ENCODE measurements around the gene NOTCH1.

NOTCH1 gene

DNA sequence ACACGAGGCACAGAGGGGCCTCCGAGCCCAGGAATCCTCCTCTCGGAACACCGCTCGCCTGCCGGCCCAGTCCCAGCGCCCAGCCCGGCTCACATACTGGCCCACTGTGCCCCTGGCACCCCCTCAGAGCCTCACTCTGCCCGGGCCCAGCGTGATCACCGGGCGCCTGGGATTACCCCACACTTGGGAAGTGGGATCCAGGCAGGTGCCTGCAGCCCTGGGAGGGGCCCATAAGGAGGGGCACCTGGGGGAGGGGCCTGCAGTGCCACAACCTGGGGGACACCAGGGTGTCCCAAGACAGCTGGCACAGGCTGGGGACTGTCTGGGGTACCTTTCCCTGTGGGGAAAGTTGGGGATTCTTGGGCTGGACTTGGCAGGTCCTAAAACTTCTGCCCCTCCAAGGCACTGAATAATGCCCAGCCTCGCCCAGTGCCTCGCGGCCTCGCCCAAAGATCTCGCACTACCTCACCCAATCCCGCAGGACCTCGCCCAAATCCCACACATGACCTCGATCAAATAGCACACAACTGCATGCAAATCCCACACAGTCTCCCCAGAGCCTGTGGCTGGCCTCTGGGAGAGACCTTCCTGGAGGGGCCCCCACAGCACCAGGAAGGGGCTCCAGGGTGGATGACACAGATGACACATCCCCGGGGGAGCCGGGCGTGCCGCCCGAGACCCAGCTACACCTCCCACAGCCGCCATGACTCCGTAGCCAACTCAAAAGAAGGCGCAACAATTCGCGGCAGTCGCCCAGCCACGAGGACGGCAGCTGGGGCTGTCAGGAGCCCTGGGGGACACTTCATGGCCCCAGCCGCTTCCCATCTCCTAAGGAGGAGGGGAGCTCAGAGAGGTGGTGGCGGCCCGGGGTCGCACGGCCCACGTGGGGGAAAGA, 13.7 kb downstream of the NOTCH1 start:
- no peak for TF ChIP-seq ZNF8 (CRISPR knock-in tag; IDR thresholded peaks at IDR 0.05)
- TF ChIP-seq ZFP3 (CRISPR knock-in tag; IDR thresholded peaks at IDR 0.05): no peak
- no peak for TF ChIP-seq SNAI2 (CRISPR knock-in tag; IDR thresholded peaks at IDR 0.05)
- TF ChIP-seq ARNTL (CRISPR knock-in tag; IDR thresholded peaks at IDR 0.05; ENCODE audit: borderline replicate concordance, low read depth): no peak
- TF ChIP-seq ZC3H10 (CRISPR knock-in tag; IDR thresholded peaks at IDR 0.05): no peak
- no peak for TF ChIP-seq OSR1 (CRISPR knock-in tag; IDR thresholded peaks at IDR 0.05)
- TF ChIP-seq ZFP30 (CRISPR knock-in tag; IDR thresholded peaks at IDR 0.05): no peak
- TF ChIP-seq TCF4 (CRISPR knock-in tag; IDR thresholded peaks at IDR 0.05; ENCODE audit: borderline replicate concordance): no peak
- TF ChIP-seq, protein P1, sequence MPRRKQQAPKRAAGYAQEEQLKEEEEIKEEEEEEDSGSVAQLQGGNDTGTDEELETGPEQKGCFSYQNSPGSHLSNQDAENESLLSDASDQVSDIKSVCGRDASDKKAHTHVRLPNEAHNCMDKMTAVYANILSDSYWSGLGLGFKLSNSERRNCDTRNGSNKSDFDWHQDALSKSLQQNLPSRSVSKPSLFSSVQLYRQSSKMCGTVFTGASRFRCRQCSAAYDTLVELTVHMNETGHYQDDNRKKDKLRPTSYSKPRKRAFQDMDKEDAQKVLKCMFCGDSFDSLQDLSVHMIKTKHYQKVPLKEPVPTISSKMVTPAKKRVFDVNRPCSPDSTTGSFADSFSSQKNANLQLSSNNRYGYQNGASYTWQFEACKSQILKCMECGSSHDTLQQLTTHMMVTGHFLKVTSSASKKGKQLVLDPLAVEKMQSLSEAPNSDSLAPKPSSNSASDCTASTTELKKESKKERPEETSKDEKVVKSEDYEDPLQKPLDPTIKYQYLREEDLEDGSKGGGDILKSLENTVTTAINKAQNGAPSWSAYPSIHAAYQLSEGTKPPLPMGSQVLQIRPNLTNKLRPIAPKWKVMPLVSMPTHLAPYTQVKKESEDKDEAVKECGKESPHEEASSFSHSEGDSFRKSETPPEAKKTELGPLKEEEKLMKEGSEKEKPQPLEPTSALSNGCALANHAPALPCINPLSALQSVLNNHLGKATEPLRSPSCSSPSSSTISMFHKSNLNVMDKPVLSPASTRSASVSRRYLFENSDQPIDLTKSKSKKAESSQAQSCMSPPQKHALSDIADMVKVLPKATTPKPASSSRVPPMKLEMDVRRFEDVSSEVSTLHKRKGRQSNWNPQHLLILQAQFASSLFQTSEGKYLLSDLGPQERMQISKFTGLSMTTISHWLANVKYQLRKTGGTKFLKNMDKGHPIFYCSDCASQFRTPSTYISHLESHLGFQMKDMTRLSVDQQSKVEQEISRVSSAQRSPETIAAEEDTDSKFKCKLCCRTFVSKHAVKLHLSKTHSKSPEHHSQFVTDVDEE (CRISPR knock-in tag; IDR thresholded peaks at IDR 0.05): no peak
- TF ChIP-seq TOX (CRISPR knock-in tag; IDR thresholded peaks at IDR 0.05; ENCODE audit: borderline replicate concordance): no peak
- no peak for TF ChIP-seq ESRRG (CRISPR knock-in tag; IDR thresholded peaks at IDR 0.05)
- TF ChIP-seq ZNF565 (CRISPR knock-in tag; conservative IDR thresholded peaks at IDR 0.05; ENCODE audit: low read depth): no peak
- TF ChIP-seq CSDC2 (CRISPR knock-in tag; IDR thresholded peaks at IDR 0.05): no peak
- no peak for TF ChIP-seq BACH2 (CRISPR knock-in tag; IDR thresholded peaks at IDR 0.05; ENCODE audit: borderline replicate concordance)
- no peak for TF ChIP-seq ISL1 (CRISPR knock-in tag; IDR thresholded peaks at IDR 0.05)
- TF ChIP-seq GLIS3 (CRISPR knock-in tag; IDR thresholded peaks at IDR 0.05): no peak
- TF ChIP-seq ZNF70 (CRISPR knock-in tag; IDR thresholded peaks at IDR 0.05): no peak
- TF ChIP-seq, protein P2, sequence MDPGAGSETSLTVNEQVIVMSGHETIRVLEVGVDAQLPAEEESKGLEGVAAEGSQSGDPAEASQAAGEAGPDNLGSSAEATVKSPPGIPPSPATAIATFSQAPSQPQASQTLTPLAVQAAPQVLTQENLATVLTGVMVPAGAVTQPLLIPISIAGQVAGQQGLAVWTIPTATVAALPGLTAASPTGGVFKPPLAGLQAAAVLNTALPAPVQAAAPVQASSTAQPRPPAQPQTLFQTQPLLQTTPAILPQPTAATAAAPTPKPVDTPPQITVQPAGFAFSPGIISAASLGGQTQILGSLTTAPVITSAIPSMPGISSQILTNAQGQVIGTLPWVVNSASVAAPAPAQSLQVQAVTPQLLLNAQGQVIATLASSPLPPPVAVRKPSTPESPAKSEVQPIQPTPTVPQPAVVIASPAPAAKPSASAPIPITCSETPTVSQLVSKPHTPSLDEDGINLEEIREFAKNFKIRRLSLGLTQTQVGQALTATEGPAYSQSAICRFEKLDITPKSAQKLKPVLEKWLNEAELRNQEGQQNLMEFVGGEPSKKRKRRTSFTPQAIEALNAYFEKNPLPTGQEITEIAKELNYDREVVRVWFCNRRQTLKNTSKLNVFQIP (CRISPR knock-in tag; IDR thresholded peaks at IDR 0.05; ENCODE audit: borderline replicate concordance, low read depth): no peak
- TF ChIP-seq, protein P3, sequence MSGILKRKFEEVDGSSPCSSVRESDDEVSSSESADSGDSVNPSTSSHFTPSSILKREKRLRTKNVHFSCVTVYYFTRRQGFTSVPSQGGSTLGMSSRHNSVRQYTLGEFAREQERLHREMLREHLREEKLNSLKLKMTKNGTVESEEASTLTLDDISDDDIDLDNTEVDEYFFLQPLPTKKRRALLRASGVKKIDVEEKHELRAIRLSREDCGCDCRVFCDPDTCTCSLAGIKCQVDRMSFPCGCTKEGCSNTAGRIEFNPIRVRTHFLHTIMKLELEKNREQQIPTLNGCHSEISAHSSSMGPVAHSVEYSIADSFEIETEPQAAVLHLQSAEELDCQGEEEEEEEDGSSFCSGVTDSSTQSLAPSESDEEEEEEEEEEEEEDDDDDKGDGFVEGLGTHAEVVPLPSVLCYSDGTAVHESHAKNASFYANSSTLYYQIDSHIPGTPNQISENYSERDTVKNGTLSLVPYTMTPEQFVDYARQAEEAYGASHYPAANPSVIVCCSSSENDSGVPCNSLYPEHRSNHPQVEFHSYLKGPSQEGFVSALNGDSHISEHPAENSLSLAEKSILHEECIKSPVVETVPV (CRISPR knock-in tag; IDR thresholded peaks at IDR 0.05): no peak
- no peak for ATAC-seq

DNA sequence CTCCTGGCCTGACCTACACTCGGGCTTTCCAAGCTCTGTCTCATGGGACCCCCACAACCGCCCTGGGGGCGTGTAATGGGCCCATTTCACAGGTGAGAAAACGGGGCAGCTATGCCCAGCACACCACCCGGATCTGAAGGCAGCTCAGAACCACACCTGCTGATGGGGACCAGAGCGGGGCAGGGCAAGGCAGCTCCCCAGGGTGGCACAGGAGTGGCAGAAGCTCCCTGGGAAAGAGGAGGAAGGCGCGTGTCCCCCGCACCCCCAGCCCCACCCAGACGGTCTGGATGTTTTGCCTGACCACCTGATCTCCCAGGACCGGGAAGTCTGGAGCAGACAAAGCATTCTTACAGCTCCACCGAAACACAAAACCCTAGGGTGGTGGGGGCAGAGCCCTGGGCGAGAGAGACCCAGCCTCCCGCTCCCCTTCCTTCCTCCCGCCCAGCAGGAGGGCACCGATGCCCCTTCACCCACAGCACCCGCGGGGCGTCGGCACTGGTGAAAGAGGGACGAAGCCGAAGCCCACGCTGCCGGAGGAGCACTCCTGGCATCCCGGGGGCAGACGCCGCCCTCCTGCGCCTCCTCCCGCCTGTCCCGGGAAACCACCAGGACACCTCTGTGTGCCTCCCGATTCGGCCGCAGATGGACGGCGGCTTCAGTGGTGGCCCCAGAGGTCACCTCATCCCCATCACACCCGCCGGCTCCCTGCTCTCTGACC, 14.5 kb downstream of the NOTCH1 start:
- no peak for ATAC-seq
- TF ChIP-seq GLIS3 (CRISPR knock-in tag; IDR thresholded peaks at IDR 0.05) (no peak), ZC3H10 (CRISPR knock-in tag; IDR thresholded peaks at IDR 0.05) (no peak), ARNTL (CRISPR knock-in tag; IDR thresholded peaks at IDR 0.05; ENCODE audit: borderline replicate concordance, low read depth) (no peak), ZFP3 (CRISPR knock-in tag; IDR thresholded peaks at IDR 0.05) (no peak), ESRRG (CRISPR knock-in tag; IDR thresholded peaks at IDR 0.05) (no peak), OSR1 (CRISPR knock-in tag; IDR thresholded peaks at IDR 0.05) (no peak), PPARA (CRISPR knock-in tag; IDR thresholded peaks at IDR 0.05; ENCODE audit: borderline replicate concordance) (no peak), ZNF70 (CRISPR knock-in tag; IDR thresholded peaks at IDR 0.05) (no peak), TOX (CRISPR knock-in tag; IDR thresholded peaks at IDR 0.05; ENCODE audit: borderline replicate concordance) (no peak), ZFP30 (CRISPR knock-in tag; IDR thresholded peaks at IDR 0.05) (no peak), ZNF8 (CRISPR knock-in tag; IDR thresholded peaks at IDR 0.05) (no peak), ISL1 (CRISPR knock-in tag; IDR thresholded peaks at IDR 0.05) (no peak), TCF4 (CRISPR knock-in tag; IDR thresholded peaks at IDR 0.05; ENCODE audit: borderline replicate concordance) (no peak), CSDC2 (CRISPR knock-in tag; IDR thresholded peaks at IDR 0.05) (no peak)
- TF ChIP-seq, protein P3 (CRISPR knock-in tag; IDR thresholded peaks at IDR 0.05): no peak
- TF ChIP-seq, protein P4, sequence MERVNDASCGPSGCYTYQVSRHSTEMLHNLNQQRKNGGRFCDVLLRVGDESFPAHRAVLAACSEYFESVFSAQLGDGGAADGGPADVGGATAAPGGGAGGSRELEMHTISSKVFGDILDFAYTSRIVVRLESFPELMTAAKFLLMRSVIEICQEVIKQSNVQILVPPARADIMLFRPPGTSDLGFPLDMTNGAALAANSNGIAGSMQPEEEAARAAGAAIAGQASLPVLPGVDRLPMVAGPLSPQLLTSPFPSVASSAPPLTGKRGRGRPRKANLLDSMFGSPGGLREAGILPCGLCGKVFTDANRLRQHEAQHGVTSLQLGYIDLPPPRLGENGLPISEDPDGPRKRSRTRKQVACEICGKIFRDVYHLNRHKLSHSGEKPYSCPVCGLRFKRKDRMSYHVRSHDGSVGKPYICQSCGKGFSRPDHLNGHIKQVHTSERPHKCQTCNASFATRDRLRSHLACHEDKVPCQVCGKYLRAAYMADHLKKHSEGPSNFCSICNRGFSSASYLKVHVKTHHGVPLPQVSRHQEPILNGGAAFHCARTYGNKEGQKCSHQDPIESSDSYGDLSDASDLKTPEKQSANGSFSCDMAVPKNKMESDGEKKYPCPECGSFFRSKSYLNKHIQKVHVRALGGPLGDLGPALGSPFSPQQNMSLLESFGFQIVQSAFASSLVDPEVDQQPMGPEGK (CRISPR knock-in tag; IDR thresholded peaks at IDR 0.05; ENCODE audit: borderline replicate concordance): no peak
- TF ChIP-seq, protein P2 (CRISPR knock-in tag; IDR thresholded peaks at IDR 0.05; ENCODE audit: borderline replicate concordance, low read depth): no peak
- TF ChIP-seq, protein P5, sequence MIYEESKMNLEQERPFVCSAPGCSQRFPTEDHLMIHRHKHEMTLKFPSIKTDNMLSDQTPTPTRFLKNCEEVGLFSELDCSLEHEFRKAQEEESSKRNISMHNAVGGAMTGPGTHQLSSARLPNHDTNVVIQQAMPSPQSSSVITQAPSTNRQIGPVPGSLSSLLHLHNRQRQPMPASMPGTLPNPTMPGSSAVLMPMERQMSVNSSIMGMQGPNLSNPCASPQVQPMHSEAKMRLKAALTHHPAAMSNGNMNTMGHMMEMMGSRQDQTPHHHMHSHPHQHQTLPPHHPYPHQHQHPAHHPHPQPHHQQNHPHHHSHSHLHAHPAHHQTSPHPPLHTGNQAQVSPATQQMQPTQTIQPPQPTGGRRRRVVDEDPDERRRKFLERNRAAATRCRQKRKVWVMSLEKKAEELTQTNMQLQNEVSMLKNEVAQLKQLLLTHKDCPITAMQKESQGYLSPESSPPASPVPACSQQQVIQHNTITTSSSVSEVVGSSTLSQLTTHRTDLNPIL (CRISPR knock-in tag; IDR thresholded peaks at IDR 0.05; ENCODE audit: low read depth): no peak

Data from SK-N-SH treated with all-trans-retinoic acid at 6 μM for 48 hours (cell line).